ENCODE data around the gene CUEDC2. TPM values are rescaled to one million over a fixed set of nuclear protein-coding genes. Genes with fewer than 3 reads are reported as not detected.

Gene CUEDC2
- total and polyA plus RNA-seq, 10 of the 15 experiments (the other 5 are each of a cell fraction or from before 2014, with no cell fraction given) = 20.4 to 121 (median 75.0) TPM

DNA sequence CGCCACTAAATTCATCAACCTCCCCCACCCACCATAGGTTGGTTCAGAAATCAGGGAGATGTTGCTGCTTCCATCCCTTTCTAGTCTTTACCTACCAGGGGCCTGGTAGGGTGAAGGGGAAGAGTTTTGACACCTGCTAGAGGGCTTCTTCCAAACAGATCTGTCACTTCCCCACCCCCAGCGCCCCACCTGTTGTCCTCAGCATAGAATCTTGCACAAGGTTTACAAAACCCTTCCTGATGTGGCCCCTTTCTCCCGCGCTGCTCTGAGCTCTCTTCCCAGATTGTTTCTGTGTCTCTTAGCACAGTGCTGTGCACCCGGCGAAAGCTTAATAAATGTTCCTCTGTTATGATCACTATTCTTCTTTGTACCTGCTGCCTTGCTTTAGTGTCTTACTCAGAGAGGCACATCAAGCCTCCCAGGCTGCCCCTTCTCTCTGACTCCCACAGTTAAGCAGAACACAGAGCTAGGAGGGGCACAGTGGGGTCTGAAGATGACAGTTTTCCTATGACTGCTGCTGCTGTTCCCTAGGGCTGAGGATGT lies 30.2 kb upstream of the CUEDC2 start (continued):
- TF ChIP-seq, protein P1, sequence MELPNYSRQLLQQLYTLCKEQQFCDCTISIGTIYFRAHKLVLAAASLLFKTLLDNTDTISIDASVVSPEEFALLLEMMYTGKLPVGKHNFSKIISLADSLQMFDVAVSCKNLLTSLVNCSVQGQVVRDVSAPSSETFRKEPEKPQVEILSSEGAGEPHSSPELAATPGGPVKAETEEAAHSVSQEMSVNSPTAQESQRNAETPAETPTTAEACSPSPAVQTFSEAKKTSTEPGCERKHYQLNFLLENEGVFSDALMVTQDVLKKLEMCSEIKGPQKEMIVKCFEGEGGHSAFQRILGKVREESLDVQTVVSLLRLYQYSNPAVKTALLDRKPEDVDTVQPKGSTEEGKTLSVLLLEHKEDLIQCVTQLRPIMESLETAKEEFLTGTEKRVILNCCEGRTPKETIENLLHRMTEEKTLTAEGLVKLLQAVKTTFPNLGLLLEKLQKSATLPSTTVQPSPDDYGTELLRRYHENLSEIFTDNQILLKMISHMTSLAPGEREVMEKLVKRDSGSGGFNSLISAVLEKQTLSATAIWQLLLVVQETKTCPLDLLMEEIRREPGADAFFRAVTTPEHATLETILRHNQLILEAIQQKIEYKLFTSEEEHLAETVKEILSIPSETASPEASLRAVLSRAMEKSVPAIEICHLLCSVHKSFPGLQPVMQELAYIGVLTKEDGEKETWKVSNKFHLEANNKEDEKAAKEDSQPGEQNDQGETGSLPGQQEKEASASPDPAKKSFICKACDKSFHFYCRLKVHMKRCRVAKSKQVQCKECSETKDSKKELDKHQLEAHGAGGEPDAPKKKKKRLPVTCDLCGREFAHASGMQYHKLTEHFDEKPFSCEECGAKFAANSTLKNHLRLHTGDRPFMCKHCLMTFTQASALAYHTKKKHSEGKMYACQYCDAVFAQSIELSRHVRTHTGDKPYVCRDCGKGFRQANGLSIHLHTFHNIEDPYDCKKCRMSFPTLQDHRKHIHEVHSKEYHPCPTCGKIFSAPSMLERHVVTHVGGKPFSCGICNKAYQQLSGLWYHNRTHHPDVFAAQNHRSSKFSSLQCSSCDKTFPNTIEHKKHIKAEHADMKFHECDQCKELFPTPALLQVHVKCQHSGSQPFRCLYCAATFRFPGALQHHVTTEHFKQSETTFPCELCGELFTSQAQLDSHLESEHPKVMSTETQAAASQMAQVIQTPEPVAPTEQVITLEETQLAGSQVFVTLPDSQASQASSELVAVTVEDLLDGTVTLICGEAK (IDR thresholded peaks at IDR 0.05; ENCODE audit: borderline replicate concordance) = no peak
- TF ChIP-seq, protein P2, sequence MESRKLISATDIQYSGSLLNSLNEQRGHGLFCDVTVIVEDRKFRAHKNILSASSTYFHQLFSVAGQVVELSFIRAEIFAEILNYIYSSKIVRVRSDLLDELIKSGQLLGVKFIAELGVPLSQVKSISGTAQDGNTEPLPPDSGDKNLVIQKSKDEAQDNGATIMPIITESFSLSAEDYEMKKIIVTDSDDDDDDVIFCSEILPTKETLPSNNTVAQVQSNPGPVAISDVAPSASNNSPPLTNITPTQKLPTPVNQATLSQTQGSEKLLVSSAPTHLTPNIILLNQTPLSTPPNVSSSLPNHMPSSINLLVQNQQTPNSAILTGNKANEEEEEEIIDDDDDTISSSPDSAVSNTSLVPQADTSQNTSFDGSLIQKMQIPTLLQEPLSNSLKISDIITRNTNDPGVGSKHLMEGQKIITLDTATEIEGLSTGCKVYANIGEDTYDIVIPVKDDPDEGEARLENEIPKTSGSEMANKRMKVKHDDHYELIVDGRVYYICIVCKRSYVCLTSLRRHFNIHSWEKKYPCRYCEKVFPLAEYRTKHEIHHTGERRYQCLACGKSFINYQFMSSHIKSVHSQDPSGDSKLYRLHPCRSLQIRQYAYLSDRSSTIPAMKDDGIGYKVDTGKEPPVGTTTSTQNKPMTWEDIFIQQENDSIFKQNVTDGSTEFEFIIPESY (IDR thresholded peaks at IDR 0.05) = no peak
- TF ChIP-seq SMC3 (IDR thresholded peaks at IDR 0.05; ENCODE audit: borderline replicate concordance, low read length) = no peak
- no peak for TF ChIP-seq ETV6 (conservative IDR thresholded peaks at IDR 0.05 in 1 of 2, IDR thresholded peaks at IDR 0.05 in 1 of 2; ENCODE audit: borderline replicate concordance in 1 of 2, low read depth in 1 of 2)
- TF ChIP-seq TCF12 (IDR thresholded peaks at IDR 0.05; ENCODE audit: low read depth, low read length) = no peak
- no peak for TF ChIP-seq POU2F2 (IDR thresholded peaks at IDR 0.05; ENCODE audit: borderline replicate concordance, low read depth, low read length)
- TF ChIP-seq, protein P3, sequence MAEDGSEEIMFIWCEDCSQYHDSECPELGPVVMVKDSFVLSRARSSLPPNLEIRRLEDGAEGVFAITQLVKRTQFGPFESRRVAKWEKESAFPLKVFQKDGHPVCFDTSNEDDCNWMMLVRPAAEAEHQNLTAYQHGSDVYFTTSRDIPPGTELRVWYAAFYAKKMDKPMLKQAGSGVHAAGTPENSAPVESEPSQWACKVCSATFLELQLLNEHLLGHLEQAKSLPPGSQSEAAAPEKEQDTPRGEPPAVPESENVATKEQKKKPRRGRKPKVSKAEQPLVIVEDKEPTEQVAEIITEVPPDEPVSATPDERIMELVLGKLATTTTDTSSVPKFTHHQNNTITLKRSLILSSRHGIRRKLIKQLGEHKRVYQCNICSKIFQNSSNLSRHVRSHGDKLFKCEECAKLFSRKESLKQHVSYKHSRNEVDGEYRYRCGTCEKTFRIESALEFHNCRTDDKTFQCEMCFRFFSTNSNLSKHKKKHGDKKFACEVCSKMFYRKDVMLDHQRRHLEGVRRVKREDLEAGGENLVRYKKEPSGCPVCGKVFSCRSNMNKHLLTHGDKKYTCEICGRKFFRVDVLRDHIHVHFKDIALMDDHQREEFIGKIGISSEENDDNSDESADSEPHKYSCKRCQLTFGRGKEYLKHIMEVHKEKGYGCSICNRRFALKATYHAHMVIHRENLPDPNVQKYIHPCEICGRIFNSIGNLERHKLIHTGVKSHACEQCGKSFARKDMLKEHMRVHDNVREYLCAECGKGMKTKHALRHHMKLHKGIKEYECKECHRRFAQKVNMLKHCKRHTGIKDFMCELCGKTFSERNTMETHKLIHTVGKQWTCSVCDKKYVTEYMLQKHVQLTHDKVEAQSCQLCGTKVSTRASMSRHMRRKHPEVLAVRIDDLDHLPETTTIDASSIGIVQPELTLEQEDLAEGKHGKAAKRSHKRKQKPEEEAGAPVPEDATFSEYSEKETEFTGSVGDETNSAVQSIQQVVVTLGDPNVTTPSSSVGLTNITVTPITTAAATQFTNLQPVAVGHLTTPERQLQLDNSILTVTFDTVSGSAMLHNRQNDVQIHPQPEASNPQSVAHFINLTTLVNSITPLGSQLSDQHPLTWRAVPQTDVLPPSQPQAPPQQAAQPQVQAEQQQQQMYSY (CRISPR knock-in tag; IDR thresholded peaks at IDR 0.05) = no peak
- TF ChIP-seq, protein P4, sequence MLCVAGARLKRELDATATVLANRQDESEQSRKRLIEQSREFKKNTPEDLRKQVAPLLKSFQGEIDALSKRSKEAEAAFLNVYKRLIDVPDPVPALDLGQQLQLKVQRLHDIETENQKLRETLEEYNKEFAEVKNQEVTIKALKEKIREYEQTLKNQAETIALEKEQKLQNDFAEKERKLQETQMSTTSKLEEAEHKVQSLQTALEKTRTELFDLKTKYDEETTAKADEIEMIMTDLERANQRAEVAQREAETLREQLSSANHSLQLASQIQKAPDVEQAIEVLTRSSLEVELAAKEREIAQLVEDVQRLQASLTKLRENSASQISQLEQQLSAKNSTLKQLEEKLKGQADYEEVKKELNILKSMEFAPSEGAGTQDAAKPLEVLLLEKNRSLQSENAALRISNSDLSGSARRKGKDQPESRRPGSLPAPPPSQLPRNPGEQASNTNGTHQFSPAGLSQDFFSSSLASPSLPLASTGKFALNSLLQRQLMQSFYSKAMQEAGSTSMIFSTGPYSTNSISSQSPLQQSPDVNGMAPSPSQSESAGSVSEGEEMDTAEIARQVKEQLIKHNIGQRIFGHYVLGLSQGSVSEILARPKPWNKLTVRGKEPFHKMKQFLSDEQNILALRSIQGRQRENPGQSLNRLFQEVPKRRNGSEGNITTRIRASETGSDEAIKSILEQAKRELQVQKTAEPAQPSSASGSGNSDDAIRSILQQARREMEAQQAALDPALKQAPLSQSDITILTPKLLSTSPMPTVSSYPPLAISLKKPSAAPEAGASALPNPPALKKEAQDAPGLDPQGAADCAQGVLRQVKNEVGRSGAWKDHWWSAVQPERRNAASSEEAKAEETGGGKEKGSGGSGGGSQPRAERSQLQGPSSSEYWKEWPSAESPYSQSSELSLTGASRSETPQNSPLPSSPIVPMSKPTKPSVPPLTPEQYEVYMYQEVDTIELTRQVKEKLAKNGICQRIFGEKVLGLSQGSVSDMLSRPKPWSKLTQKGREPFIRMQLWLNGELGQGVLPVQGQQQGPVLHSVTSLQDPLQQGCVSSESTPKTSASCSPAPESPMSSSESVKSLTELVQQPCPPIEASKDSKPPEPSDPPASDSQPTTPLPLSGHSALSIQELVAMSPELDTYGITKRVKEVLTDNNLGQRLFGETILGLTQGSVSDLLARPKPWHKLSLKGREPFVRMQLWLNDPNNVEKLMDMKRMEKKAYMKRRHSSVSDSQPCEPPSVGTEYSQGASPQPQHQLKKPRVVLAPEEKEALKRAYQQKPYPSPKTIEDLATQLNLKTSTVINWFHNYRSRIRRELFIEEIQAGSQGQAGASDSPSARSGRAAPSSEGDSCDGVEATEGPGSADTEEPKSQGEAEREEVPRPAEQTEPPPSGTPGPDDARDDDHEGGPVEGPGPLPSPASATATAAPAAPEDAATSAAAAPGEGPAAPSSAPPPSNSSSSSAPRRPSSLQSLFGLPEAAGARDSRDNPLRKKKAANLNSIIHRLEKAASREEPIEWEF (IDR thresholded peaks at IDR 0.05; ENCODE audit: insufficient replicate concordance, low read depth, low read length) = no peak
